Fibroblast of skin of right quadriceps (primary cell): Measurements from ENCODE around the gene C4orf51.

Experiments used
- DNase-seq: peaks from one replicate; pipeline ENCODE4 v3.0.0-alpha.2; 2013

C4orf51 gene

DNA sequence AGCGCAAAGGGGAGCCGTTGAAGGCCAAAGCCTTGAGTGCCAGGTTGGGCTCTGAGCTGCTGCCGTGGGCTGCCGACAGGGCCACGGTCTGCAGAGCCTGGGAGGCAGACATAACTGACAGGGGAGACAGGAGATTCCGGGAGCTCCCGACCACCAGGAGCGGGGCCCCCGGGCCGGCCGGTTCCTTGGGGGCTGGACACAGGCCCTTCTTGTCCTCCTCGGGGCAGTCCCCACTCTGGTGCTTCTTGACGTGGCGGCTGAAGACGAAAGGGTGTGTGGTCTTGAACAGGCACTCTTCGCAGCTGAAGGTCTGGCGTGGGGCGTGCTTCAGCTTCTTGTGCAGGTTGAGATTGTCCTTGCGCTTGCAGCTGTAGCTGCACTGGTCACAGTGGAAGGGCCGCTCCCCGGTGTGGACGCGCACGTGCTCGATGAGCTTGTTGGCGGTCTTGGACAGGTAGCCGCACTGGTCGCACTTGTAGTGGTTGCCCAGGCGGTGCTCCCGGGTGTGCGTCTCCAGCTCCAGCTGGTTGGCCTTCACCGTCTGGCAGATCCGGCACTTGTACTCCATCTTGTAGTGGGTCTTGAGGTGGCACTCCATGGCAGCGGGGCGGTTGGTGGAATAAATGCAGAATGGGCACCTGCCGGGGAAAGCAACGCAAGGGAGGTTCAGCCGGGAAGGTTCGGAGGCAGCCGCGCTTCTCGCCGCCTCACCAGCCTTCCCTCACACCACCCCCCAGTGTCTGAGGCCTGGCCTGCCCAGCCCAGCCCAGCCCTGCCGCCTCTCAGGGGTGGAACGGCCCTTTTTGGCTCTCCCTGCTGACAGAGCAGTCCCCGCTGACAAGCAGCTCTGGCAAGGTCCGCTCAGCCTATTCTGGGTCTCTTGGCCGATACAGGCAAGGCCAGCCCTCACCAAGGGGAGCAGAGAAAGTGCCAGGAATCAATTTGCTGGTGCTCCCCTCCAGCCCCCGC lies 81.3 kb downstream of the C4orf51 start:
- DNase-seq = no peak

DNA sequence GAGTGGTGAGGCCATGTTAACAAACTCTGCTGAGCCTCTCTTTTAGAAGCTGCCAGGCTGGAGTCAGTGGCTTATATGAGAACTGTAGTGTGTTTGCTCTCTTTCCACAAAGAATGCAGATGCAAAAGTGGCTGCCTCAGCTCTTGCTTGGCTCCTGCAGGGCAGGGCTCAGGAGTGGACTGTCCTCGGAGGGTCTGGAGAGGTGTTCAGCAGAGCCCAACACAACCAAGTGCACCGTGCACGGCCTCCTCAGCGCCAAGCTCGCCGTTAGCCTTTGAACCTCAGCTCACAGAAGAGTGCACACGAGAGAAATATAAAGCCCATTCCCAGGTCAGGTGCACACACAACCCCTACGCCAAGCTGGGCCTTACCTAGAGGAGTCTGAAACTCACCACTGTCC lies 82.8 kb downstream of the C4orf51 start:
- DNase-seq = no peak

DNA sequence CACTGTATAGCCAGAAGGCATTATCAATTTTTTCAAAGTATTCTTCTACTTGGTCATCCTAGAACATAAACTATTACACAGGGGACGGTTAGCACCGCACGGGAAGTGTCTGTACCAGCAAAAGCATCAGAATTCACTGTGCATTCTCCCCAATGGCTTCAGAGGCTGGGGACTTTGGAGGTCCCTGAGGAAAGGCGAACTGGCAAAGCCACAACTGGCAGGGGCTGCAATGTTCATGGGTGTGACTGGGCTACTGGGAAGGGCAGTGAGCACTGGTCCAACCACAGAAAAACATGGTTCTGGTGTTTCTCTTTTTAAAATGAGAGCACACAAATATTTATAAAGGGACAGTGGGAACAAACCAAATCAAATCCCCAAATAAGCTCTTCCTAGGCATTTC lies 83.5 kb downstream of the C4orf51 start:
- no peak for DNase-seq

DNA sequence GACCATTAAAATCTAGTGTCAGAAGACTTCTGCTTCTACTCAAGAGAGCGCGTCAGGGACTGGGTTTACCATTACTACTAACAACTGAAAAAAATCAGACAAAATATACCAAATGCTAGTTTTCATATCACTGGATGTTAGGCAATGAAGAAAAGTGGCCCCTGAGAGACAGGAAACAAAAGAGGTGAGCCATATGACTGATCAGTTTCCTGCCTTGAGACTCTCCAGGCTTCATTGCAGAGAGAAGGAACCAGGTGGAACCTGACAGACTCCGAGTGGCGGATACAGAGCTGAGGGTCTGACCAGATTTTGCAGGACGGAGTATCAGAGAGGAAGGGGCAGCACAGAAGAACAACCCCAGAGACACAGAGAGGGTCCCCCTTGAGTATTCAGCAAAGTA lies 86.3 kb downstream of the C4orf51 start:
- DNase-seq = no peak

DNA sequence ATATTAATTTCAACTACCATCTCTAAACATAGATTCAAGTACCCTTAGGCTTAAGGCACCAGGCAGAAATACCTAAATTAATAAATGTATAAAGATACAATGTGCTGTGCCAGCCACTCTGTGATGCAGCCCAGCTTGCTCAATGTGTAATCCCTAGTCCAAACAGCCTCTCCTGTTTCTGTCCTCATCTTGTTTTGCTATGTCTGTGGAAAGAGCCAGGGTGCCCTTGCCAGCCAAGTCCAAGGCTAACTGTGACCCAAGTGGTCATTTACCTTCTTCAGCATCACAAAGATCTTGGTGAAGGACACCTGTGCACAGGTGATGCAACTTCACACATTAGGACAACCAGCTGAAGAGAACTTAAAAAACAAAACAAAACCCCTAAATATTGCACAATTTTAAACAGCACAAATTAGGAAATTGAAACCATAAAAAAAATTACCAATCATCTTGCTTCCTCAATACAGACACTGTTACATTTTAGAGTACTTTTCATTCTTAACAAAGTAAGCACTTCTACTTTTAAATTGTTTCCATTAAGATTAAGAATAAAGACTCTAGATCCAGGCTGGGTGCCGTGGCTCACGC lies 89.6 kb downstream of the C4orf51 start:
- DNase-seq = no peak

DNA sequence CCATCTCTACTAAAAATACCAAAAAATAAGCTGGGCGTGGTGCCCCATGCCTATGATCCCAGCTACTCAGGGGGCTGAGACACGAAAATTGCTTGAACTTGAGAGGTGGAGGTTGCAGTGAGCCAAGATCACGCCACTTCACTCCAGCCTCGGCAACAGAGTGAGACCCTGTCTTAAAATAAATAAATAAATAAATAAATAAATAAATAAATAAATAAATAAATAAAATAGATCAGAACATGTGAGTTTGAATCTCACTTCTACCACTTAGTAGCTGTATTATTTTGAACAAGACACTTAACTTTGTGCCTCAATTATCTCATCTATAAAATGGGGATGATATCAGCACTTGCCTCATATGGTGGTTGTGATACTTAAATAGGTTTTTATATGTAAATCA lies 90.2 kb downstream of the C4orf51 start:
- DNase-seq = no peak

DNA sequence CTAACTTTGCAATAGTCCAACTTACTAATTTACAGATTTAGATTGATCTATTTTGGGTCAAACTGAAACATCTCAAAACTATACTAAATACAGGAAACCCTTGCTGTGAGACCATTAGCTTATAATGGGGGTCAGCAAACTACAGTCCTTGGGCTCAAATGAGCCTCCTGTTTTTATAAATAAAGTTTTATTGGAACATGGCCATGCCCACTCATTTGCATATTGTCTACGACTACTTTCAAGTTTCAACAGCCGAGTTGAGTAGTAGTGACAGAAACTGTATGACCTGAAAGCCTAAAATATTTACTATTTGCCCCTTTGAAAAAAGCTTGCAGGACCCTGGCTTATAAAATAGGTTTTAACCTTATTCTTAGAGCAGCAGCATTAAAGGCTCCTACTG lies 92.4 kb downstream of the C4orf51 start:
- no peak for DNase-seq

DNA sequence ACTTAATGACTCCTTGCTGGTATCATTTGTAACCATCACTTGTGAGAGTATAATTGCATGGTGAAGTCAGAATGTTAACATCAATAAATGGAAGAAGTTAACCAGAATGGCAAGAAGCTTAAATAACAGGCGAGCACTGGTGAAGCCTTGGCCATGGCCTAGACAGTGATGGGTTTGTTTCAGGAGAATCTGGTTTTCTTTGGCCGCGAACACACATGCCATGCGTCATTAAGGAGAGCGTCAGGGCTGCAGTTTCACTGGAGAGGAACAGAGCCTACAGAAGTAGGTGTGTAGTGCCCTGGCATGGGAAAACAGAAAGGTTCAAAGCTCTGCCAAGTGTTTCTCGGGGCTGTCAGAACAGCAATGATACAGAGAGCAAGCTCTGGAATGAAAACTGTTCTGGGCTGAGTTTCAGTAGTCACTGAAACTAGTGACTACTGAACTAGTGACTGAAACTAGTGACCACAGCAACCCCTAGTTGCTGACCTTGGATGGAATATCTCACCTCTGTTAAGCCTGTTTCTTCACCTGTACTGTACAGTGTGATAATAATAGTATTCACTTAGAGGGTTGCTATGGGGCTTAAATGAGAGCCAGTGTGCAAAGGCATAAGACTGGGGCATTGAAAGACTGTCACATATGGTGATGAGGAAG lies 93.8 kb downstream of the C4orf51 start:
- no peak for DNase-seq

DNA sequence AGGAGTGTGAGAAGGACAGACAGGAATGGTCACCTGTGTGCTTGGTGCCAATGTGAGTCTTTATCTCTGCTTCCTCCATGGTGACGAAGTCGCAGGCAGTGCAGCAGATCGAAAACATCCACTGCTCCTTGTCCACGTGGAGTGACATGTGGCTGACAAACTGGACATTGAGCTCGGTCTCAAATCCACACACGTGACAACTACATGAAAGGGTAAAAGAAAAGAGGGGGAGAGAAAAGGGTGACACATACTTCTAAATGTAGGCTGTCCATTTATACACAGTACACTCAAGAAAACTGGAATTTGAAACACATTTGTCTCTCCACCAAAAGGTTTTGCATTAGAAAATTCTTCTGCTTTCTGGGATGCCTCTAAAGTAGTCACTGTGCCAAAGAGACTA lies 94.5 kb downstream of the C4orf51 start:
- DNase-seq = no peak

DNA sequence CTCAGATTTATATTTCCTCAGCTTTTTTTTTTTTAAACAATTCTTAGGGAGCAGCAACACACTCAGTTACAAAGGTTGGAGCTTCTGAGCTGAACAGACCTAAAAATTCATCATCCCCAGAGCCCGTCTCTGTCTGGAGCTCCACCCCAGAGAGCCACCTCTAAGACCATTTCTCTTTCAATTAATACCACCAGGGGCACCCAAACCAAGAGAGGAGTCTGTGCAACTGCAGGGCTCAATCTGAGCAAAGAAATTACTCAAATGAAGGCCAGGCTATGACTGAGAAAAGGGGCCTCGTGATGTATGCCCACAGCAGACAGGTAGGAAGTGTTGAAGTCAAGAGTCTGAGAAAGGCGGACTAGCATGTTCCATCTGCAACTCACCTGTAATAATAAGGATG lies 95.5 kb downstream of the C4orf51 start:
- DNase-seq = no peak

DNA sequence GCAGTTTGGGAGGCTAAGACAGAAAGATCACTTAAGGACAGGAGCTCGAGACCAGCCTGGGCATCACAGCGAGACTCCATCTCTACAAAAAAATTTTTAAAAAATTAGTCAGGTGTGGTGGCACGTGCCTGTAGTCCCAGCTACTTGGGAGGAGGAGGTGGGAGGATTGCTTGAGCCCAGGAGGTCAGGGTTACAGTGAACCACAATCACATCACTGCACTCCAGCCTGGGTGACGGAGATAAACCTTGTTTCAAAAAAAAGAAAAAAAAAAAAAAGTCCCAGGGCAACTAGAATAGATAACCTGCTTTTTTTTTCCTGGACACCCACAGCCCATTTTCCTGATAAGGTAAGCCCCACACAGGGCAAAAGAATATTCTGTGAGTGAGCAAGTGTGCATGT lies 96.3 kb downstream of the C4orf51 start:
- DNase-seq = no peak

DNA sequence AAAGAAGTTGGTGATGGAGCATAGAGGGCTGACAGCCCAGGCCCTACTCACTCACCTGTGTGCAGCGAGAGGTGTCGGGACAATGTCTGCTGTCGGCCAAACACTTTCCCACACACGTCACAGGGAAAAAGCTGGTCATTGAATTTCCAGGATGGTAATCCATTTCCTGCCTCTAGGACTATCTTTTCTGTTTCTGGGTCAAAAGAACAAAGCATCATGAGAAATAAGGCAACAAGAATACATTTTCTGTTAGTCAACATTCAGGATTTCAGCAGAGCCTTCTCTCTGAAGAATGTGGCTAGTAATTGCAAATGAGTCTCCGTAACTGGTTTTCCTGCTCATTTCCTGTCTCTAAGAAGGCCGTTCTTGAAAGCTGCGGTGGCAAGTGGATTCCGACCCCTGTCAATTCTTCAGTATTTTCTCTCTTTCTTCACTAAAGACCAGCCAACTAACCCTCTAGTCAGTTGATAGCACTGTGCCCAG lies 99.4 kb downstream of the C4orf51 start:
- DNase-seq = peak; percentile 25

DNA sequence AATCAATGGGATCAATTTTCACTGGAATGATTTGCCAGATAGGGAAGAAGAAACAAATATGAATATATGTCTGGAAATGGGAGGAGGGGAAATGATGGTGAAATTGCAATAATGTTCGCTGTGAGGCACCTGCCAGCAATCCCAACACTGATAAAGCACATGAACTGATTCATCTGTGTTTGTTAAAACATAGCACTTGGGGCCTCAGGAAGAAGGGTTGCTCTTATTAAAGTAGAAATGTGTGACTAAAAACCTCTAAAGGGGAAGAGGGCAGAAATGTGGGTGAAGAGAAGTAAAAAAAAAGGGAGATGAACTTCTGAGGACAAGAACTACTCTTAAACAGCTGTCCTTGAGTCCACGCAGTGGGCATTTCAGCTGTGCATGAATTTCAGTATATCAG lies 101.4 kb downstream of the C4orf51 start:
- DNase-seq = no peak
